ENCODE measurements around the gene USP24. TPM values are rescaled to one million over a fixed set of nuclear protein-coding genes. Genes with fewer than 3 reads are reported as not detected.

USP24 gene
- total RNA-seq, 6 experiments from 2014 or later = 19.9 to 28.0 (median 21.9) TPM

DNA sequence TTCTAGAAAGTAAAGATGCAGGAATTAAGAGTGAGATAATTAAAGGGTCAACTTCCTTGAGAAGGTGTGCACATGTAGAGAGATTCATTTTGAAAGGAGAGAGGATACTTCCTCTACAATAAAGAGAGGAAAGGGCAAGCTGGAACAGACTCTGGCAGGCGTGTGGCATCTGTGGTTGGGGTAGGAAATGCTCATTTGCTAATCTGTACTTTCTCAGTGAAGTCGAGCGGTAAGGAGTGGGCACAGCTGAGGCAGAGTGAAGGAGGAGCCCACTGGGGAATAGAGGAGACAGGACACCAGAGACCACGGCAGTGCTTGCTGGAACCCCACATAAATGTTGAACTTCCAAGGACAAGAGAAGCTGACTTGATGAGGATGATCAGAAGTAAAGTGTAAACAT lies 126.8 kb downstream of the USP24 start:
- ATAC-seq (no peak), DNase-seq (no peak)
- TF ChIP-seq, protein P1, sequence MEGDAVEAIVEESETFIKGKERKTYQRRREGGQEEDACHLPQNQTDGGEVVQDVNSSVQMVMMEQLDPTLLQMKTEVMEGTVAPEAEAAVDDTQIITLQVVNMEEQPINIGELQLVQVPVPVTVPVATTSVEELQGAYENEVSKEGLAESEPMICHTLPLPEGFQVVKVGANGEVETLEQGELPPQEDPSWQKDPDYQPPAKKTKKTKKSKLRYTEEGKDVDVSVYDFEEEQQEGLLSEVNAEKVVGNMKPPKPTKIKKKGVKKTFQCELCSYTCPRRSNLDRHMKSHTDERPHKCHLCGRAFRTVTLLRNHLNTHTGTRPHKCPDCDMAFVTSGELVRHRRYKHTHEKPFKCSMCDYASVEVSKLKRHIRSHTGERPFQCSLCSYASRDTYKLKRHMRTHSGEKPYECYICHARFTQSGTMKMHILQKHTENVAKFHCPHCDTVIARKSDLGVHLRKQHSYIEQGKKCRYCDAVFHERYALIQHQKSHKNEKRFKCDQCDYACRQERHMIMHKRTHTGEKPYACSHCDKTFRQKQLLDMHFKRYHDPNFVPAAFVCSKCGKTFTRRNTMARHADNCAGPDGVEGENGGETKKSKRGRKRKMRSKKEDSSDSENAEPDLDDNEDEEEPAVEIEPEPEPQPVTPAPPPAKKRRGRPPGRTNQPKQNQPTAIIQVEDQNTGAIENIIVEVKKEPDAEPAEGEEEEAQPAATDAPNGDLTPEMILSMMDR (IDR thresholded peaks at IDR 0.05) = no peak
- TF ChIP-seq POLR2A (IDR thresholded peaks at IDR 0.05) = no peak
- no peaks in the 10 kb centered on the region for H3K9me3 ChIP-seq
- no peaks in the 10 kb centered on the region for H3K27me3 ChIP-seq
- peaks cover 4 to 86% (median 24%) of the 10 kb centered on the region in 4 donors for H3K36me3 ChIP-seq
- H3K4me1 ChIP-seq = no peaks in the 10 kb centered on the region
- no peak overlapping the region for H3K4me3 ChIP-seq
- no peak overlapping the region for H3K27ac ChIP-seq
- intact Hi-C loops (cut with DNase I) = no loop called here
- 59% methylated on average over 4 of the region's 4 CpGs for WGBS (ENCODE audit: insufficient coverage, low coverage, low lambda C conversion rate, missing lambda C conversion rate)

DNA sequence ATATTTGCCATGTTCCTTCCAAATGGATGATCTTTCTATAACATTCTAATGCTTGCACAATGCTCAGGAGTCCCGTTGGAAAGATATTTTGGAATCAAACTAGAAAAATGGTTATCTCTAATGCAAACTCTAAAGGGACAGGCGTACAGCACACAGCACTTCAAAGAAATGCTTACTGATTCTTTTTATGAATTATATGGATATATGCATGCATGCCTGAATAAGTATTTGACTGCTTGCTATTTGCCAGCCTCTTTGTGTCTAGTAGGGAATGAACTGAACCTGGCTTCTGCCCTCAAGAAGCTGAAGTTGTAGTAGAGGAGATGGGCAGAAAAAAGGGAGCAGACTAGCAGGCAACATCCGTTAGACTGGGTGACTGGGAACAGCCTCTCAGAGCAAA lies 127.7 kb downstream of the USP24 start:
- no peak overlapping the region for H3K4me3 ChIP-seq
- 77% methylated on average over 3 of the region's 3 CpGs for WGBS (ENCODE audit: insufficient coverage, low coverage, low lambda C conversion rate, missing lambda C conversion rate)
- no peaks in the 10 kb centered on the region for H3K9me3 ChIP-seq
- no peak overlapping the region for H3K27ac ChIP-seq
- H3K4me1 ChIP-seq = no peaks in the 10 kb centered on the region
- intact Hi-C loops (cut with DNase I) = no loop called here
- TF ChIP-seq, protein P1 (IDR thresholded peaks at IDR 0.05) = no peak
- TF ChIP-seq POLR2A (IDR thresholded peaks at IDR 0.05) = no peak
- DNase-seq (no peak), ATAC-seq (no peak)
- no peaks in the 10 kb centered on the region for H3K27me3 ChIP-seq
- peaks cover 4 to 86% (median 25%) of the 10 kb centered on the region in 4 donors for H3K36me3 ChIP-seq

- Histone ChIP-seq H3K36me3 (peaks cover 4 to 89% (median 36%) of the 10 kb centered on the region in 4 donors), H3K4me3 (no peak overlapping the region)
- WGBS (ENCODE audit: insufficient coverage, low coverage, low lambda C conversion rate, missing lambda C conversion rate) = 95% methylated on average over 7 of the region's 7 CpGs
Observed at GRCh38 chr1:55084257-55084656, 130.9 kb downstream of the USP24 start.

GRCh38 chr1:55081905-55082296 lies 133.3 kb downstream of the USP24 start:
- H3K4me1 ChIP-seq = no peaks in the 10 kb centered on the region
- WGBS (ENCODE audit: insufficient coverage, low coverage, low lambda C conversion rate, missing lambda C conversion rate) = 61% methylated on average over 2 of the region's 2 CpGs
- intact Hi-C loops (cut with DNase I) = no loop called here
- peaks cover 4 to 87% (median 41%) of the 10 kb centered on the region in 4 donors for H3K36me3 ChIP-seq
- H3K27ac ChIP-seq = no peak overlapping the region
- DNase-seq = no peak
- H3K9me3 ChIP-seq = no peaks in the 10 kb centered on the region
- no peak for ATAC-seq
- no peaks in the 10 kb centered on the region for H3K27me3 ChIP-seq
- H3K4me3 ChIP-seq = no peak overlapping the region
- TF ChIP-seq POLR2A (IDR thresholded peaks at IDR 0.05) = no peak
- TF ChIP-seq, protein P1 (IDR thresholded peaks at IDR 0.05) = no peak

More at GRCh38 chr1:55084257-55084656, 130.9 kb downstream of the USP24 start:
- TF ChIP-seq POLR2A (IDR thresholded peaks at IDR 0.05) = no peak
- TF ChIP-seq, protein P1 (IDR thresholded peaks at IDR 0.05) = no peak
- H3K4me1 ChIP-seq = no peaks in the 10 kb centered on the region
- no peak for ATAC-seq
- intact Hi-C loops (cut with DNase I) = no loop called here
- H3K27me3 ChIP-seq = no peaks in the 10 kb centered on the region
- no peaks in the 10 kb centered on the region for H3K9me3 ChIP-seq
- no peak overlapping the region for H3K27ac ChIP-seq
- DNase-seq = no peak
